ENCODE measurements around the gene NSUN5.
"Not testable (repeated sequence)": the region's sequence is repeated elsewhere in the genome, so short reads cannot be mapped to it uniquely, and the experiment has no call there.

Gene NSUN5

GRCh38 chr7:73266719-73267368, 41.8 kb downstream of the NSUN5 start:
- not testable (repeated sequence) for DNase-seq

- DNase-seq, result not testable (repeated sequence)
Observed at GRCh38 chr7:73262416-73262815, 46.2 kb downstream of the NSUN5 start.

Data from NCI-H748 treated with DMSO at 0.1 percent for 48 hours (cell line).